ENCODE measurements around the gene PRKAG2.

The PRKAG2 gene

GRCh38 chr7:151642746-151643145 lies 234.2 kb downstream of the PRKAG2 start:
- Histone ChIP-seq H3K9me2 (replicated peaks; ENCODE audit: low read depth, low read length) (no peaks in the 10 kb centered on the region), H3K79me2 (ENCODE audit: insufficient read depth, low read length) (no peaks in the 10 kb centered on the region), H3K4me2 (ENCODE audit: low read depth, low read length, poor library complexity, severe bottlenecking) (no peak overlapping the region), H2AFZ (ENCODE audit: low read length) (no peak overlapping the region), H3K9me3 (ENCODE audit: insufficient read depth, low read depth, low read length) (no peaks in the 10 kb centered on the region), H3K36me3 (ENCODE audit: insufficient read depth, low read length) (no peaks in the 10 kb centered on the region), H4K20me1 (ENCODE audit: insufficient read depth, low read length, poor library complexity, severe bottlenecking) (no peaks in the 10 kb centered on the region), H3F3A (ENCODE audit: low read depth) (no peaks in the 10 kb centered on the region), H3K4me1 (ENCODE audit: insufficient read depth, low read length, poor library complexity, severe bottlenecking) (no peaks in the 10 kb centered on the region), H3K27me3 (ENCODE audit: insufficient read depth, low read length, poor library complexity, severe bottlenecking) (no peaks in the 10 kb centered on the region), H3K9ac (ENCODE audit: low read depth, low read length, poor library complexity, severe bottlenecking) (no peak overlapping the region), H3K4me3 (ENCODE audit: low read length, poor library complexity, severe bottlenecking) (no peak overlapping the region)
- no peak for TF ChIP-seq CTCF (conservative IDR thresholded peaks at IDR 0.05; ENCODE audit: low read length)
- TF ChIP-seq EZH2phosphoT487 (IDR thresholded peaks at IDR 0.05; ENCODE audit: borderline replicate concordance): no peak

- Histone ChIP-seq H3K9me3 (ENCODE audit: insufficient read depth, low read depth, low read length) (no peaks in the 10 kb centered on the region), H3K9ac (ENCODE audit: low read depth, low read length, poor library complexity, severe bottlenecking) (no peak overlapping the region), H4K20me1 (ENCODE audit: insufficient read depth, low read length, poor library complexity, severe bottlenecking) (no peaks in the 10 kb centered on the region), H3K79me2 (ENCODE audit: insufficient read depth, low read length) (no peaks in the 10 kb centered on the region), H3K4me1 (ENCODE audit: insufficient read depth, low read length, poor library complexity, severe bottlenecking) (no peaks in the 10 kb centered on the region), H3F3A (ENCODE audit: low read depth) (no peaks in the 10 kb centered on the region), H3K27me3 (ENCODE audit: insufficient read depth, low read length, poor library complexity, severe bottlenecking) (no peaks in the 10 kb centered on the region), H3K36me3 (ENCODE audit: insufficient read depth, low read length) (no peaks in the 10 kb centered on the region), H3K9me2 (replicated peaks; ENCODE audit: low read depth, low read length) (no peaks in the 10 kb centered on the region), H2AFZ (ENCODE audit: low read length) (no peak overlapping the region), H3K4me2 (ENCODE audit: low read depth, low read length, poor library complexity, severe bottlenecking) (no peak overlapping the region), H3K4me3 (ENCODE audit: low read length, poor library complexity, severe bottlenecking) (no peak overlapping the region)
- TF ChIP-seq EZH2phosphoT487 (IDR thresholded peaks at IDR 0.05; ENCODE audit: borderline replicate concordance) (no peak), CTCF (conservative IDR thresholded peaks at IDR 0.05; ENCODE audit: low read length) (no peak)
Measured at GRCh38 chr7:151641587-151641986, 235.3 kb downstream of the PRKAG2 start.

GRCh38 chr7:151637781-151638261 lies 239.1 kb downstream of the PRKAG2 start:
- no peak overlapping the region for H3K9ac ChIP-seq (ENCODE audit: low read depth, low read length, poor library complexity, severe bottlenecking)
- H2AFZ ChIP-seq (ENCODE audit: low read length): no peak overlapping the region
- peaks cover 8% of the 10 kb centered on the region; the same call in 1 of the 2 replicates for H3F3A ChIP-seq (ENCODE audit: low read depth)
- no peaks in the 10 kb centered on the region for H3K9me3 ChIP-seq (ENCODE audit: insufficient read depth, low read depth, low read length)
- no peaks in the 10 kb centered on the region for H3K79me2 ChIP-seq (ENCODE audit: insufficient read depth, low read length)
- H3K4me2 ChIP-seq (ENCODE audit: low read depth, low read length, poor library complexity, severe bottlenecking): no peak overlapping the region
- H3K9me2 ChIP-seq (replicated peaks; ENCODE audit: low read depth, low read length): no peaks in the 10 kb centered on the region
- no peaks in the 10 kb centered on the region for H3K36me3 ChIP-seq (ENCODE audit: insufficient read depth, low read length)
- no peaks in the 10 kb centered on the region for H4K20me1 ChIP-seq (ENCODE audit: insufficient read depth, low read length, poor library complexity, severe bottlenecking)
- H3K27me3 ChIP-seq (ENCODE audit: insufficient read depth, low read length, poor library complexity, severe bottlenecking): no peaks in the 10 kb centered on the region
- H3K4me3 ChIP-seq (ENCODE audit: low read length, poor library complexity, severe bottlenecking): no peak overlapping the region
- no peak for TF ChIP-seq EZH2phosphoT487 (IDR thresholded peaks at IDR 0.05; ENCODE audit: borderline replicate concordance)
- TF ChIP-seq CTCF (conservative IDR thresholded peaks at IDR 0.05; ENCODE audit: low read length): no peak
- no peaks in the 10 kb centered on the region for H3K4me1 ChIP-seq (ENCODE audit: insufficient read depth, low read length, poor library complexity, severe bottlenecking)
